ENCODE results near the gene DNM2.
A peak's percentile ranks its signal among the peaks of the same experiment; 100 is the strongest.

DNM2 gene

DNA sequence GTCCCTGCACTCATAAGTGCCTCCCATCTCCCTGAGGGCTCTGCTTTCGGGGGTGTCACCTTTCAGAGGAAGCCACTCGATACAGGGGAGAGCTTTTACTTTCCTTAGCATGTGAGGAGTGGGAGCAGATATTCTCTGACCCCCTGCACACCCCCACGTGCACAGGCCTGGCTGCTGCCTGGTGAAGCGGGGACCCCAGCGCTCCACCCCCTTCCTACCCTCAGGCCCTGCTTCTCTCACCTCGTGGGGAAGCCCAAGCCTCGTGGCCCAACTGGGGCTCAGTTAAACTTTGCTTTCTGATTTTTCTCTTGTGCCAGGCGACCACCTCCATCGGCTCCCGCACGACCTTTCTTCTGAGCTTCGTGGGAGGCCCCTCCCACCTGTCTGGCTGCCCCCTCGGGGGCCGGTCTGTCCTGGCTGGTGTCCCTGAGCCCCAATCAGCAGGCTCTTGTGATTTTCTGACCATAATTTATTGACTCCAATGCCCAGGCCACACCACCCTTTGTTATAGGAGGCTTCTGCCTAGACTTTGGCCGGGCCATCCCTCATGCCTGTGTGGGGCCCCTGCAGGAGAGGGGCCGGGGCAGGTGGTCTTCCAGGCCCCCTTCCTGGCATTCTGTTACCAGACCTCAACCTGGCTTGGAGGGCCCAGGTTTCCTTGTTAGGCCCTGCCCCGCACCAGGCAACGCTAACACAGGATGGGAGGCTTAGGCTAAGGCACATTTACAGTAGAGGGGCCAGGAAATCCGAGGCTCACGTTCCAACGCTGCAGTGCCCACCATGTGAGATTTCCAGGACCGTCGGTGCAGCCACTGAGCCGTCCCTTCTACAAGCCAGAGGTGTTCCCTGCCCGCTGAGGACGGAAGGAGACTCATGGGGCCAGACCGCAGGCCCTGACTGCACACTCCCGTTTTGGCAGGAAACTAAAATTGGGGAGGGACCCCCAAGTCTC, 114.4 kb downstream of the DNM2 start:
- Histone ChIP-seq H3K4me3 (replicated peaks; ENCODE audit: insufficient read depth, low read length) (no peak overlapping the region), H3K27me3 (ENCODE audit: insufficient read depth, poor library complexity, severe bottlenecking) (no peaks in the 10 kb centered on the region), H3K27ac (replicated peaks) (no peak overlapping the region)
- DNase-seq (ENCODE audit: low read depth in 1 of 2, low spot score in 1 of 2), result no peak
- TF ChIP-seq, protein P1, sequence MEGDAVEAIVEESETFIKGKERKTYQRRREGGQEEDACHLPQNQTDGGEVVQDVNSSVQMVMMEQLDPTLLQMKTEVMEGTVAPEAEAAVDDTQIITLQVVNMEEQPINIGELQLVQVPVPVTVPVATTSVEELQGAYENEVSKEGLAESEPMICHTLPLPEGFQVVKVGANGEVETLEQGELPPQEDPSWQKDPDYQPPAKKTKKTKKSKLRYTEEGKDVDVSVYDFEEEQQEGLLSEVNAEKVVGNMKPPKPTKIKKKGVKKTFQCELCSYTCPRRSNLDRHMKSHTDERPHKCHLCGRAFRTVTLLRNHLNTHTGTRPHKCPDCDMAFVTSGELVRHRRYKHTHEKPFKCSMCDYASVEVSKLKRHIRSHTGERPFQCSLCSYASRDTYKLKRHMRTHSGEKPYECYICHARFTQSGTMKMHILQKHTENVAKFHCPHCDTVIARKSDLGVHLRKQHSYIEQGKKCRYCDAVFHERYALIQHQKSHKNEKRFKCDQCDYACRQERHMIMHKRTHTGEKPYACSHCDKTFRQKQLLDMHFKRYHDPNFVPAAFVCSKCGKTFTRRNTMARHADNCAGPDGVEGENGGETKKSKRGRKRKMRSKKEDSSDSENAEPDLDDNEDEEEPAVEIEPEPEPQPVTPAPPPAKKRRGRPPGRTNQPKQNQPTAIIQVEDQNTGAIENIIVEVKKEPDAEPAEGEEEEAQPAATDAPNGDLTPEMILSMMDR (IDR thresholded peaks at IDR 0.05; ENCODE audit: insufficient read depth, low read length), result no peak
- TF ChIP-seq GABPA (IDR thresholded peaks at IDR 0.05; ENCODE audit: low read depth) (no peak), POLR2AphosphoS5 (IDR thresholded peaks at IDR 0.05; ENCODE audit: low read depth) (peak; percentile 40; the same call in 1 of the 2 replicates), SPI1 (IDR thresholded peaks at IDR 0.05; ENCODE audit: borderline replicate concordance, low read depth) (no peak)
- TF ChIP-seq, protein P2, sequence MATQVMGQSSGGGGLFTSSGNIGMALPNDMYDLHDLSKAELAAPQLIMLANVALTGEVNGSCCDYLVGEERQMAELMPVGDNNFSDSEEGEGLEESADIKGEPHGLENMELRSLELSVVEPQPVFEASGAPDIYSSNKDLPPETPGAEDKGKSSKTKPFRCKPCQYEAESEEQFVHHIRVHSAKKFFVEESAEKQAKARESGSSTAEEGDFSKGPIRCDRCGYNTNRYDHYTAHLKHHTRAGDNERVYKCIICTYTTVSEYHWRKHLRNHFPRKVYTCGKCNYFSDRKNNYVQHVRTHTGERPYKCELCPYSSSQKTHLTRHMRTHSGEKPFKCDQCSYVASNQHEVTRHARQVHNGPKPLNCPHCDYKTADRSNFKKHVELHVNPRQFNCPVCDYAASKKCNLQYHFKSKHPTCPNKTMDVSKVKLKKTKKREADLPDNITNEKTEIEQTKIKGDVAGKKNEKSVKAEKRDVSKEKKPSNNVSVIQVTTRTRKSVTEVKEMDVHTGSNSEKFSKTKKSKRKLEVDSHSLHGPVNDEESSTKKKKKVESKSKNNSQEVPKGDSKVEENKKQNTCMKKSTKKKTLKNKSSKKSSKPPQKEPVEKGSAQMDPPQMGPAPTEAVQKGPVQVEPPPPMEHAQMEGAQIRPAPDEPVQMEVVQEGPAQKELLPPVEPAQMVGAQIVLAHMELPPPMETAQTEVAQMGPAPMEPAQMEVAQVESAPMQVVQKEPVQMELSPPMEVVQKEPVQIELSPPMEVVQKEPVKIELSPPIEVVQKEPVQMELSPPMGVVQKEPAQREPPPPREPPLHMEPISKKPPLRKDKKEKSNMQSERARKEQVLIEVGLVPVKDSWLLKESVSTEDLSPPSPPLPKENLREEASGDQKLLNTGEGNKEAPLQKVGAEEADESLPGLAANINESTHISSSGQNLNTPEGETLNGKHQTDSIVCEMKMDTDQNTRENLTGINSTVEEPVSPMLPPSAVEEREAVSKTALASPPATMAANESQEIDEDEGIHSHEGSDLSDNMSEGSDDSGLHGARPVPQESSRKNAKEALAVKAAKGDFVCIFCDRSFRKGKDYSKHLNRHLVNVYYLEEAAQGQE (IDR thresholded peaks at IDR 0.05; ENCODE audit: insufficient replicate concordance, low read depth), result no peak

DNA sequence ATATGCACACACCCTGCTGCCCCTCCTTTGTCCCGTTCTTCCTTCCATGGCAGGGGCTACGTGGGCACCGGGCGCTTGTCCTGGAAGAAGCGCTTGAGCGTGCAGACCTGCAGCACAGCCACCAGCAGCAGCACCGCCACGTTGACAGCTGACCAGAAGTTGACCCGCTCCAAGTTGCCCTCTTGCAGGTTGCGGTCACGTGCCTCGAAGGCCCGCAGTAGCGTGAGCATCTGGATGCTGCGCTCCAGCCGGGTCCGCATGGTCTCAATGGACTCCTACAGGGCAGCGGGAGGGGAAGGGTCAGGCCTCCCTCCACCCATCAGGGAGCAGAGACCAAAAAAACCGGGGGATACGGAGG, 115.0 kb downstream of the DNM2 start:
- TF ChIP-seq, protein P2 (IDR thresholded peaks at IDR 0.05; ENCODE audit: insufficient replicate concordance, low read depth), result no peak
- TF ChIP-seq, protein P1 (IDR thresholded peaks at IDR 0.05; ENCODE audit: insufficient read depth, low read length), result no peak
- TF ChIP-seq POLR2AphosphoS5 (IDR thresholded peaks at IDR 0.05; ENCODE audit: low read depth) (no peak), GABPA (IDR thresholded peaks at IDR 0.05; ENCODE audit: low read depth) (no peak), SPI1 (IDR thresholded peaks at IDR 0.05; ENCODE audit: borderline replicate concordance, low read depth) (no peak)
- H3K27ac ChIP-seq (replicated peaks), result no peak overlapping the region
- no peak overlapping the region for H3K4me3 ChIP-seq (replicated peaks; ENCODE audit: insufficient read depth, low read length)
- DNase-seq (ENCODE audit: low read depth in 1 of 2, low spot score in 1 of 2), result no peak
- no peaks in the 10 kb centered on the region for H3K27me3 ChIP-seq (ENCODE audit: insufficient read depth, poor library complexity, severe bottlenecking)

DNA sequence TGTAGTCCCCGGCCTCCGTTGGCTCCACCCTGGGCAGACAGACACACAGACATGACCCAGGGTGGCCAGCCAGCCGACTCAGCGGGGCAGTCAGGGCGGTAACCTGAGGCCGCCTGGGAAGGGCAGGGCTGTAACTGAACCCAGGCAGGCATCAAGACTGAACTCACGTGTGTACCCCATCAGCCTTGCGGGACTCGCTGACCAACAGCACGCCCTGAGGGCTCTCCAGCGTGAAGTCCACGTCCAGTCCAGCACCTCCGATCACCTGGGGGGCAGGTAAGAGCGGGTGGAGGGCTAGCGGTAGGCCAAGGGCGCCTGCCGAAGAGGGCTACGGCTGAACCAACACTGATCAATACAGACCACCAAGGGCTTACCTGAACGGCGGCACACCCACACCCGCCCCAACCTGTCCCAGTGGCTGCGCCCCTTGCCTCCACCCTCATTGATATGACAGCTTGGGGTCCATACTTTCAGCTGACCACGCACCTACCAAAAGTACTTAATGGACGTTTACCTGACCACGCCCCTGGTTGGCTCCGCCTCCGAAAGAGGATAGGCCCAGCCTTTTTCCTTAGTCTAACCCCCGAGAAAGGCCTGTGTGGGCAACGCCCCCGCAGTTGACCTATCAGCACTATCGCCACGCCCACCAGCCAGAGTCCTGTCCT, 117.3 kb downstream of the DNM2 start:
- DNase-seq (ENCODE audit: low read depth in 1 of 2, low spot score in 1 of 2), result no peak
- Histone ChIP-seq H3K4me3 (replicated peaks; ENCODE audit: insufficient read depth, low read length) (peak overlapping the region; percentile 32), H3K27ac (replicated peaks) (no peak overlapping the region; the same call in 1 of the 2 replicates), H3K27me3 (ENCODE audit: insufficient read depth, poor library complexity, severe bottlenecking) (no peaks in the 10 kb centered on the region)
- TF ChIP-seq, protein P1 (IDR thresholded peaks at IDR 0.05; ENCODE audit: insufficient read depth, low read length), result no peak
- no peak for TF ChIP-seq POLR2AphosphoS5 (IDR thresholded peaks at IDR 0.05; ENCODE audit: low read depth)
- TF ChIP-seq, protein P2 (IDR thresholded peaks at IDR 0.05; ENCODE audit: insufficient replicate concordance, low read depth), result no peak
- no peak for TF ChIP-seq SPI1 (IDR thresholded peaks at IDR 0.05; ENCODE audit: borderline replicate concordance, low read depth)
- no peak for TF ChIP-seq GABPA (IDR thresholded peaks at IDR 0.05; ENCODE audit: low read depth)
